GM19035 (cell line): ENCODE measurements around the gene DPEP1.
"Not testable (repeated sequence)": the region's sequence is repeated elsewhere in the genome, so short reads cannot be mapped to it uniquely, and the experiment has no call there.

Source experiments
- ATAC-seq: cut with Tn5 transposase; IDR thresholded peaks from one replicate; pipeline ENCODE4 v1.9.1; 2021; ENCODE audit not compliant: unreplicated experiment

Gene DPEP1

GRCh38 chr16:89618109-89618998, 4.9 kb downstream of the DPEP1 start:
- no peak for ATAC-seq

GRCh38 chr16:89619840-89620239, 6.4 kb downstream of the DPEP1 start:
- ATAC-seq = no peak

GRCh38 chr16:89620406-89620841, 7.0 kb downstream of the DPEP1 start:
- ATAC-seq = no peak

- ATAC-seq = no peak
Measured at GRCh38 chr16:89621136-89621697, 7.8 kb downstream of the DPEP1 start.

- ATAC-seq = no peak
Measured at GRCh38 chr16:89621698-89622409, 8.4 kb downstream of the DPEP1 start.

GRCh38 chr16:89623511-89624261, 10.2 kb downstream of the DPEP1 start:
- no peak for ATAC-seq

- no peak for ATAC-seq
Measured at GRCh38 chr16:89624777-89625761, 11.6 kb downstream of the DPEP1 start.

- no peak for ATAC-seq
Measured at GRCh38 chr16:89629827-89630610, 16.6 kb downstream of the DPEP1 start.

GRCh38 chr16:89633064-89633631, 19.7 kb downstream of the DPEP1 start:
- ATAC-seq = no peak

GRCh38 chr16:89634463-89635385, 21.3 kb downstream of the DPEP1 start:
- not testable (repeated sequence) for ATAC-seq

- ATAC-seq = no peak
Measured at GRCh38 chr16:89636663-89637062, 23.2 kb downstream of the DPEP1 start.

GRCh38 chr16:89637379-89637778, 23.9 kb downstream of the DPEP1 start:
- no peak for ATAC-seq

- no peak for ATAC-seq
Measured at GRCh38 chr16:89638455-89638854, 25.0 kb downstream of the DPEP1 start.

GRCh38 chr16:89639385-89639784, 25.9 kb downstream of the DPEP1 start:
- no peak for ATAC-seq

- ATAC-seq = no peak
Measured at GRCh38 chr16:89641458-89642119, 28.1 kb downstream of the DPEP1 start.

GRCh38 chr16:89642574-89642973, 29.1 kb downstream of the DPEP1 start:
- no peak for ATAC-seq

- no peak for ATAC-seq
Measured at GRCh38 chr16:89643769-89644300, 30.4 kb downstream of the DPEP1 start.
